ENCODE data around the gene SIK2.

DNA sequence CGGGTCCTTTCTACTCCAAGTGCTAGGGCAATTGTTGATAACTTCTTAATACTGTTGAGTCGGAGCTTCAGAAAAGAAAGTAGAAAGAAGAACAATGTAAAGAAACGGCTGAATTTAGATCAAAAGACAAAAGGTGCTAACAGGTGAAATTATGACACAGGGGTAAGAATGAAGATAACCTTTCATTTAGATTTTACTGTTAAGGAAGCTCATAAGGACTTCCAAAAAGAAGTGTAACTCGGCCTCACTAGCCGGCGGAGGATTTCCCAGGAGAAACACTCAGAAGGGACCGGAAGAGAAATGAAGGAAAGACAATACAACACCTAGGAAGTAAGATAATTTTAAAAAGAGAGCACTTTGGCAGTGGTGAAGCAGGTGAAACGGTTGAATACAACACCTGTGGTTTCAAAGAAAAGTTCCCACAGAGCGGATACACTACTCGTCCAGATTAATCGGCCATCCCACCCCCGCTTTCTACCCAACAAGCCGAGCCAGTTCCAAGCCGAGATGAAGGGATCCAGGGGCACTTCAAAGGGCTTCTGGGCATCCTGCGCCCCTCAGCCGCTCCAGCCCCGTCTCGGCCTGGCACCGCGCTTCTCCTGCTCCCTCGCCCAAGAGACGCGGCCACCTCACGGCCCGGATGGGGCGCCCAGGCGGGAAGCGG, 163.2 kb downstream of the SIK2 start:
- TF ChIP-seq, protein P1, sequence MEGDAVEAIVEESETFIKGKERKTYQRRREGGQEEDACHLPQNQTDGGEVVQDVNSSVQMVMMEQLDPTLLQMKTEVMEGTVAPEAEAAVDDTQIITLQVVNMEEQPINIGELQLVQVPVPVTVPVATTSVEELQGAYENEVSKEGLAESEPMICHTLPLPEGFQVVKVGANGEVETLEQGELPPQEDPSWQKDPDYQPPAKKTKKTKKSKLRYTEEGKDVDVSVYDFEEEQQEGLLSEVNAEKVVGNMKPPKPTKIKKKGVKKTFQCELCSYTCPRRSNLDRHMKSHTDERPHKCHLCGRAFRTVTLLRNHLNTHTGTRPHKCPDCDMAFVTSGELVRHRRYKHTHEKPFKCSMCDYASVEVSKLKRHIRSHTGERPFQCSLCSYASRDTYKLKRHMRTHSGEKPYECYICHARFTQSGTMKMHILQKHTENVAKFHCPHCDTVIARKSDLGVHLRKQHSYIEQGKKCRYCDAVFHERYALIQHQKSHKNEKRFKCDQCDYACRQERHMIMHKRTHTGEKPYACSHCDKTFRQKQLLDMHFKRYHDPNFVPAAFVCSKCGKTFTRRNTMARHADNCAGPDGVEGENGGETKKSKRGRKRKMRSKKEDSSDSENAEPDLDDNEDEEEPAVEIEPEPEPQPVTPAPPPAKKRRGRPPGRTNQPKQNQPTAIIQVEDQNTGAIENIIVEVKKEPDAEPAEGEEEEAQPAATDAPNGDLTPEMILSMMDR (IDR thresholded peaks at IDR 0.05): no peak
- TF ChIP-seq POLR2A (IDR thresholded peaks at IDR 0.05) (no peak), POLR2AphosphoS5 (IDR thresholded peaks at IDR 0.05) (no peak)
